Neural cell (in vitro differentiated cells): ENCODE measurements around the gene MAPK9. TPM values are rescaled to one million over a fixed set of nuclear protein-coding genes. Genes with fewer than 3 reads are reported as not detected.

Source experiments
- H2AFZ ChIP-seq: fragments of 200-600, 300-800 bp; sonication (generic), shearing (Covaris generic); 2 replicates; pipeline ENCODE4 v1.6.0; 2014; ENCODE audit warnings: low read depth, mild to moderate bottlenecking, antibody characterized with exemption, low read length, moderate library complexity
- H3F3A ChIP-seq: fragments of 200-600 bp; shearing (Covaris generic); 2 replicates; pipeline ENCODE4 v1.6.1; 2016; ENCODE audit warnings: mild to moderate bottlenecking, moderate library complexity, mixed read lengths, antibody characterized with exemption, low read length; ENCODE audit not compliant: insufficient read depth, poor library complexity, severe bottlenecking
- H3K27ac ChIP-seq: fragments of 200-600, 300-800 bp; sonication (generic), shearing (Covaris generic); 2 replicates; pipeline ENCODE4 v1.5.1; 2014; ENCODE audit warnings: mild to moderate bottlenecking, low read length, moderate library complexity
- H3K27me3 ChIP-seq: fragments of 300-800, 200-600 bp; sonication (generic), shearing (Covaris generic); 2 replicates; pipeline ENCODE4 v1.6.0; 2014; ENCODE audit warnings: mild to moderate bottlenecking, low read depth, low read length, moderate library complexity; ENCODE audit not compliant: insufficient read depth
- H3K36me3 ChIP-seq: fragments of 300-800, 200-600 bp; sonication (generic), shearing (Covaris generic); 2 replicates; pipeline ENCODE4 v1.5.1; 2014; ENCODE audit warnings: mild to moderate bottlenecking, antibody characterized with exemption, low read length, moderate library complexity; ENCODE audit not compliant: insufficient read depth
- H3K4me2 ChIP-seq: fragments of 300-800, 200-600 bp; sonication (generic), shearing (Covaris generic); 2 replicates; pipeline ENCODE4 v1.6.0; 2014; ENCODE audit warnings: mild to moderate bottlenecking, low read length
- H3K4me3 ChIP-seq: fragments of 300-800, 200-600 bp; sonication (generic), shearing (Covaris generic); 2 replicates; pipeline ENCODE4 v1.5.1; 2014; ENCODE audit warnings: mild to moderate bottlenecking, low read length, moderate library complexity
- H3K79me2 ChIP-seq: fragments of 200-600 bp; shearing (Covaris generic); replicated peaks from 2 replicates; pipeline ENCODE4 v1.6.0; 2014; ENCODE audit warnings: mild to moderate bottlenecking, low read length, moderate library complexity; ENCODE audit not compliant: insufficient read depth
- H3K9ac ChIP-seq: fragments of 300-800, 200-600 bp; sonication (generic), shearing (Covaris generic); 2 replicates; pipeline ENCODE4 v1.6.1; 2016; ENCODE audit warnings: mild to moderate bottlenecking, low read length, mixed read lengths
- H3K9me2 ChIP-seq: fragments of 200-600 bp; shearing (Covaris generic); 2 replicates; pipeline ENCODE4 v1.6.1; 2016; ENCODE audit warnings: mild to moderate bottlenecking, low read length, mixed read lengths; ENCODE audit not compliant: insufficient read depth
- H3K9me3 ChIP-seq: fragments of 200-600, 300-800 bp; sonication (generic), shearing (Covaris generic); 2 replicates; pipeline ENCODE4 v1.6.1; 2016; ENCODE audit warnings: mild to moderate bottlenecking, mixed run types, low read length, moderate library complexity, mixed read lengths
- H4K20me1 ChIP-seq: fragments of 200-600 bp; shearing (Covaris generic); 2 replicates; pipeline ENCODE4 v1.6.1; 2016; ENCODE audit warnings: mild to moderate bottlenecking, mixed run types; ENCODE audit not compliant: insufficient read depth
- EP300 ChIP-seq: fragments of 450-650 bp; conservative IDR thresholded peaks from 2 replicates; pipeline ENCODE4 v1.6.1; 2014; ENCODE audit warnings: antibody characterized with exemption, mild to moderate bottlenecking, moderate library complexity; ENCODE audit not compliant: poor library complexity, severe bottlenecking
- EZH2 ChIP-seq: fragments of 200-600, 300-800 bp; shearing (Covaris generic), sonication (generic); IDR thresholded peaks from 2 replicates; pipeline ENCODE4 v1.6.1; 2014; ENCODE audit warnings: antibody characterized with exemption, low read length, borderline replicate concordance, mild to moderate bottlenecking; ENCODE audit not compliant: insufficient read depth, poor library complexity, severe bottlenecking
- MXI1 ChIP-seq: fragments of 450-650 bp; conservative IDR thresholded peaks from 2 replicates; pipeline ENCODE4 v1.6.1; 2014; ENCODE audit warnings: antibody characterized with exemption, mild to moderate bottlenecking; ENCODE audit not compliant: poor library complexity, severe bottlenecking
- POLR2AphosphoS5 ChIP-seq: IDR thresholded peaks from 2 replicates; pipeline ENCODE4 v1.6.1; 2012
- RAD21 ChIP-seq: fragments of 450-650 bp; conservative IDR thresholded peaks from 2 replicates; pipeline ENCODE4 v1.6.1; 2014; ENCODE audit warnings: antibody characterized with exemption, mild to moderate bottlenecking, moderate library complexity
- SMC3 ChIP-seq: fragments of 450-650 bp; conservative IDR thresholded peaks from 2 replicates; pipeline ENCODE4 v1.6.1; 2014; ENCODE audit warnings: antibody characterized with exemption, mild to moderate bottlenecking, moderate library complexity; ENCODE audit not compliant: poor library complexity
- TAF1 ChIP-seq: IDR thresholded peaks from 2 replicates; pipeline ENCODE4 v1.6.1; 2012; ENCODE audit warnings: low read depth
- polyA plus RNA-seq: library from polyadenylated mRNA; depleted of rRNA; stranded (reverse); fragments of >200 nt; gene quantifications from 2 replicates; pipeline ENCODE4 v1.2.3, GENCODE V29; 2014
- TF ChIP-seq, protein P1 (sequence below): IDR thresholded peaks from 2 replicates; pipeline ENCODE4 v1.6.1; 2012; ENCODE audit warnings: borderline replicate concordance
- TF ChIP-seq, protein P2 (sequence below): fragments of 450-650 bp; IDR thresholded peaks from 2 replicates; pipeline ENCODE4 v1.5.1; 2014; ENCODE audit warnings: antibody characterized with exemption, mild to moderate bottlenecking, moderate library complexity; ENCODE audit not compliant: poor library complexity, severe bottlenecking

The MAPK9 gene
- polyA plus RNA-seq, 1 donor from 2014 or later: 73.9 TPM

DNA sequence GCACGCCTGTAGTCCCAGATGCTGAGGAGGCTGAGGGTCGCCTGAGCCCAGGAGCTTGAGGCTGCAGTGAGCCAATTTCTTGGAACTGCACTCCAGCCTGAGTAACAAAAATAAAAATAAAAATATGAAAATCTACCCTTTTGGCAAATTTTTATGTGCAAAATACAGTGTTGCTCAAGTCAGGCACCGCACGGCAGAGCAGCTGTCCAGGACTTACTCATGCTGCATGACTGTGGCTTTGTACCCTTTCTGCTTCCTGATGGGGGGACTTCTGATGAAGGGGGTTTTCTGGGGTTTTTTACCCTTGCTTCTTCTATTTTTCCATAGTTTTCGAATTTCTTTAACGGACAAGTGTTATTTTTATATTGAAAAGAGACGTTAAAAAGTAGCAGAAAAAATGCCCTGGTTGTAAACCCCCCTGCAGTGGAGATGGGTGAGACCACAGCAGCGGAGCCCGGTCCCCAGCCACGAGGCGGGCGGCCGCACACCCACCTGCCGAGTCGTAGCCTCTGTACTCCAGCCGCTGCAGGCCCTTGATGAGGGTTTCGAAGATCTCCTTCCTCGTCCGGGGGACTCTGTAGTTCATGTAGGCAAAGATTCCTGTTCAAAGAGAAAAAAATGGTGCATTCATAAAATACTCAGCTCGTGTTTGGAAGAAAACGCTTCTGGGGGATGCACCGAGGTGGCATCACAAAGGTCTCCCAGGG, 46.3 kb upstream of the MAPK9 start:
- Histone ChIP-seq H3K9ac (no peak overlapping the region), H3K9me3 (no peaks in the 10 kb centered on the region), H3K4me2 (no peak overlapping the region), H4K20me1 (no peaks in the 10 kb centered on the region), H3K4me3 (no peak overlapping the region), H3K36me3 (no peaks in the 10 kb centered on the region), H3K27me3 (no peaks in the 10 kb centered on the region), H3K9me2 (no peaks in the 10 kb centered on the region), H3F3A (no peaks in the 10 kb centered on the region), H3K27ac (no peak overlapping the region), H3K79me2 (no peaks in the 10 kb centered on the region), H2AFZ (no peak overlapping the region)
- TF ChIP-seq RAD21: no peak
- no peak for TF ChIP-seq MXI1
- TF ChIP-seq SMC3: no peak
- no peak for TF ChIP-seq EZH2
- no peak for TF ChIP-seq POLR2AphosphoS5
- TF ChIP-seq, protein P1, sequence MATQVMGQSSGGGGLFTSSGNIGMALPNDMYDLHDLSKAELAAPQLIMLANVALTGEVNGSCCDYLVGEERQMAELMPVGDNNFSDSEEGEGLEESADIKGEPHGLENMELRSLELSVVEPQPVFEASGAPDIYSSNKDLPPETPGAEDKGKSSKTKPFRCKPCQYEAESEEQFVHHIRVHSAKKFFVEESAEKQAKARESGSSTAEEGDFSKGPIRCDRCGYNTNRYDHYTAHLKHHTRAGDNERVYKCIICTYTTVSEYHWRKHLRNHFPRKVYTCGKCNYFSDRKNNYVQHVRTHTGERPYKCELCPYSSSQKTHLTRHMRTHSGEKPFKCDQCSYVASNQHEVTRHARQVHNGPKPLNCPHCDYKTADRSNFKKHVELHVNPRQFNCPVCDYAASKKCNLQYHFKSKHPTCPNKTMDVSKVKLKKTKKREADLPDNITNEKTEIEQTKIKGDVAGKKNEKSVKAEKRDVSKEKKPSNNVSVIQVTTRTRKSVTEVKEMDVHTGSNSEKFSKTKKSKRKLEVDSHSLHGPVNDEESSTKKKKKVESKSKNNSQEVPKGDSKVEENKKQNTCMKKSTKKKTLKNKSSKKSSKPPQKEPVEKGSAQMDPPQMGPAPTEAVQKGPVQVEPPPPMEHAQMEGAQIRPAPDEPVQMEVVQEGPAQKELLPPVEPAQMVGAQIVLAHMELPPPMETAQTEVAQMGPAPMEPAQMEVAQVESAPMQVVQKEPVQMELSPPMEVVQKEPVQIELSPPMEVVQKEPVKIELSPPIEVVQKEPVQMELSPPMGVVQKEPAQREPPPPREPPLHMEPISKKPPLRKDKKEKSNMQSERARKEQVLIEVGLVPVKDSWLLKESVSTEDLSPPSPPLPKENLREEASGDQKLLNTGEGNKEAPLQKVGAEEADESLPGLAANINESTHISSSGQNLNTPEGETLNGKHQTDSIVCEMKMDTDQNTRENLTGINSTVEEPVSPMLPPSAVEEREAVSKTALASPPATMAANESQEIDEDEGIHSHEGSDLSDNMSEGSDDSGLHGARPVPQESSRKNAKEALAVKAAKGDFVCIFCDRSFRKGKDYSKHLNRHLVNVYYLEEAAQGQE: no peak
- TF ChIP-seq TAF1: no peak
- TF ChIP-seq EP300: no peak
- TF ChIP-seq, protein P2, sequence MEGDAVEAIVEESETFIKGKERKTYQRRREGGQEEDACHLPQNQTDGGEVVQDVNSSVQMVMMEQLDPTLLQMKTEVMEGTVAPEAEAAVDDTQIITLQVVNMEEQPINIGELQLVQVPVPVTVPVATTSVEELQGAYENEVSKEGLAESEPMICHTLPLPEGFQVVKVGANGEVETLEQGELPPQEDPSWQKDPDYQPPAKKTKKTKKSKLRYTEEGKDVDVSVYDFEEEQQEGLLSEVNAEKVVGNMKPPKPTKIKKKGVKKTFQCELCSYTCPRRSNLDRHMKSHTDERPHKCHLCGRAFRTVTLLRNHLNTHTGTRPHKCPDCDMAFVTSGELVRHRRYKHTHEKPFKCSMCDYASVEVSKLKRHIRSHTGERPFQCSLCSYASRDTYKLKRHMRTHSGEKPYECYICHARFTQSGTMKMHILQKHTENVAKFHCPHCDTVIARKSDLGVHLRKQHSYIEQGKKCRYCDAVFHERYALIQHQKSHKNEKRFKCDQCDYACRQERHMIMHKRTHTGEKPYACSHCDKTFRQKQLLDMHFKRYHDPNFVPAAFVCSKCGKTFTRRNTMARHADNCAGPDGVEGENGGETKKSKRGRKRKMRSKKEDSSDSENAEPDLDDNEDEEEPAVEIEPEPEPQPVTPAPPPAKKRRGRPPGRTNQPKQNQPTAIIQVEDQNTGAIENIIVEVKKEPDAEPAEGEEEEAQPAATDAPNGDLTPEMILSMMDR: no peak

- Histone ChIP-seq H2AFZ (no peak overlapping the region), H3K9ac (no peak overlapping the region), H3F3A (no peaks in the 10 kb centered on the region), H3K36me3 (no peaks in the 10 kb centered on the region), H3K4me3 (no peak overlapping the region), H4K20me1 (no peaks in the 10 kb centered on the region), H3K27me3 (no peaks in the 10 kb centered on the region), H3K27ac (no peak overlapping the region), H3K9me3 (no peaks in the 10 kb centered on the region), H3K79me2 (no peaks in the 10 kb centered on the region), H3K9me2 (no peaks in the 10 kb centered on the region), H3K4me2 (no peak overlapping the region)
- TF ChIP-seq, protein P1: no peak
- TF ChIP-seq, protein P2: no peak
- TF ChIP-seq EZH2 (no peak), POLR2AphosphoS5 (no peak), MXI1 (no peak), RAD21 (no peak)
Measured at GRCh38 chr5:180336234-180337020, 44.5 kb upstream of the MAPK9 start.
